HepG2 (cell line): ENCODE data around the gene ULK4. TPM values are rescaled to one million over a fixed set of nuclear protein-coding genes. Genes with fewer than 3 reads are reported as not detected.

Experiments
- ATAC-seq: fragments of 200-7000 bp; cut with Tn5 transposase; 3 replicates; pipeline ENCODE4 v1.9.1; 2020; ENCODE audit warnings: mild to moderate bottlenecking, moderate library complexity
- BruUV-seq: library from RNA; stranded (reverse); fragments of 400-500 nt; replicated peaks from 2 replicates; lab custom pipeline; 2021; lab: Mats Ljungman, UMichigan
- CTCF ChIA-PET: fragments of 300-600 bp; formaldehyde crosslinking; extraction: SDS; loops from one replicate; lab custom pipeline; 2021; ENCODE audit warnings: low total read pairs, inconsistent platforms, low intra/inter-chr PET ratio; lab: Yijun Ruan, JAX
- POLR2A ChIA-PET: fragments of 350-600 bp; sonication (Branson Sonifier 250); formaldehyde crosslinking; loops from one replicate; lab custom pipeline; 2020; ENCODE audit warnings: antibody characterized with exemption, inconsistent platforms; lab: Yijun Ruan, JAX
- DNase-seq: peaks from one replicate; pipeline ENCODE4 v3.0.0-alpha.2; 2015; ENCODE audit warnings: low spot score
- FAIRE-seq: peaks from 3 replicates; lab custom pipeline; 2011; peaks lifted over from hg19 to GRCh38; lab: Jason Lieb, UNC
- H2AFZ ChIP-seq: one replicate; pipeline ENCODE4 v1.6.1; 2011; ENCODE audit warnings: low read length, inconsistent platforms
- H3K27ac ChIP-seq: fragments of 300-600 bp; 3 replicates; pipeline ENCODE4 v1.8.0; 2011; ENCODE audit warnings: mixed run types, mild to moderate bottlenecking, mixed read lengths, low read length, inconsistent platforms; ENCODE audit not compliant: insufficient read depth; ENCODE audit errors: extremely low read length
- H3K27me3 ChIP-seq, 2 experiments: fragments of 200-600 bp in 1 of 2; 2 replicates in 1 of 2; 3 replicates in 1 of 2; pipeline versions ENCODE4 v1.6.0 to v1.8.0; 2011; ENCODE audit warnings: low read length in 2 of 2, mild to moderate bottlenecking in 2 of 2, moderate library complexity in 2 of 2, inconsistent platforms in 1 of 2; ENCODE audit not compliant: insufficient read depth in 2 of 2, control insufficient read depth in 1 of 2
- H3K36me3 ChIP-seq, 2 experiments: fragments of 200-600 bp in 1 of 2; replicated peaks in 1 of 2; 2 replicates in 1 of 2; 3 replicates in 1 of 2; pipeline versions ENCODE4 v1.5.1 to v1.8.0; 2011; ENCODE audit warnings: low read length in 2 of 2, inconsistent platforms in 1 of 2; ENCODE audit not compliant: insufficient read depth in 2 of 2, control insufficient read depth in 1 of 2
- H3K4me1 ChIP-seq: 2 replicates; pipeline ENCODE4 v1.5.1; 2012; ENCODE audit warnings: low read length, inconsistent platforms; ENCODE audit not compliant: insufficient read depth
- H3K4me2 ChIP-seq: 2 replicates; pipeline ENCODE4 v1.6.0; 2011; ENCODE audit warnings: low read depth, low read length, inconsistent platforms
- H3K4me3 ChIP-seq, 3 experiments: fragments of 200-600 bp in 1 of 3; sonication (generic), shearing (Covaris generic) in 1 of 3; replicated peaks in 1 of 3; 2 replicates each; pipeline ENCODE4 v1.5.1; 2011 to 2016; ENCODE audit warnings: low read length in 3 of 3, inconsistent platforms in 2 of 3, low read depth in 2 of 3, mild to moderate bottlenecking in 2 of 3, control low read depth in 1 of 3, mixed read lengths in 1 of 3; ENCODE audit not compliant: insufficient read depth in 1 of 3
- H3K79me2 ChIP-seq: one replicate; pipeline ENCODE4 v1.6.1; 2011; ENCODE audit warnings: low read length, inconsistent platforms; ENCODE audit not compliant: insufficient read depth
- H3K9ac ChIP-seq: 2 replicates; pipeline ENCODE4 v1.6.0; 2011; ENCODE audit warnings: mild to moderate bottlenecking, low read depth, low read length, inconsistent platforms; ENCODE audit not compliant: insufficient read depth
- H3K9me3 ChIP-seq: 2 replicates; pipeline ENCODE4 v1.5.1; 2012; ENCODE audit warnings: mild to moderate bottlenecking, low read length
- H4K20me1 ChIP-seq: 2 replicates; pipeline ENCODE4 v1.6.0; 2011; ENCODE audit warnings: inconsistent platforms, mild to moderate bottlenecking, low read length, moderate library complexity; ENCODE audit not compliant: insufficient read depth
- CBX5 ChIP-seq: sonication (generic); formaldehyde crosslinking; IDR thresholded peaks from 2 replicates; pipeline ENCODE4 v1.4.0; 2020; ENCODE audit warnings: missing genetic modification reagents, borderline replicate concordance
- HHEX ChIP-seq: IDR thresholded peaks from 2 replicates; pipeline ENCODE4 v1.6.1; 2016; ENCODE audit warnings: control low read depth
- KDM6A ChIP-seq: IDR thresholded peaks from 2 replicates; pipeline ENCODE4 v1.6.1; 2016; ENCODE audit warnings: low read depth
- MAFK ChIP-seq, 2 experiments: IDR thresholded peaks in 1 of 2; conservative IDR thresholded peaks in 1 of 2; 2 replicates each; pipeline ENCODE4 v1.6.1; 2011; ENCODE audit warnings: improper control_type of control experiment in 2 of 2, low read length in 2 of 2
- POLR2AphosphoS5 ChIP-seq: IDR thresholded peaks from 2 replicates; pipeline ENCODE4 v1.6.1; 2012; ENCODE audit warnings: low read depth, low read length
- SP5 ChIP-seq: IDR thresholded peaks from 2 replicates; pipeline ENCODE4 v1.6.1; 2016; ENCODE audit warnings: low read depth, borderline replicate concordance
- SRSF1 ChIP-seq: fragments of 200-400 bp; formaldehyde crosslinking; optimal IDR thresholded peaks from 2 replicates; pipeline ENCODE3; 2017; ENCODE audit warnings: mild to moderate bottlenecking, low read depth, low read length, moderate library complexity
- SSRP1 ChIP-seq: IDR thresholded peaks from 2 replicates; pipeline ENCODE4 v1.6.1; 2016; ENCODE audit warnings: control low read depth
- SUZ12 ChIP-seq: fragments of 150-350 bp; IDR thresholded peaks from 2 replicates; pipeline ENCODE4 v1.6.1; 2014; ENCODE audit warnings: low read depth, low read length
- TGIF2 ChIP-seq: IDR thresholded peaks from 2 replicates; pipeline ENCODE4 v1.6.1; 2016; ENCODE audit warnings: control low read depth, missing compliant biosample characterization
- U2AF1 ChIP-seq: fragments of 200-400 bp; formaldehyde crosslinking; optimal IDR thresholded peaks from 2 replicates; pipeline ENCODE3; 2017; ENCODE audit warnings: mild to moderate bottlenecking, low read depth, low read length
- ZNF136 ChIP-seq: sonication (generic); formaldehyde crosslinking; IDR thresholded peaks from 2 replicates; pipeline ENCODE4 v1.8.1; 2022; ENCODE audit warnings: low read depth, mild to moderate bottlenecking, moderate library complexity, missing genetic modification reagents
- ZNF234 ChIP-seq: sonication (generic); formaldehyde crosslinking; conservative IDR thresholded peaks from 2 replicates; pipeline ENCODE4 v1.5.1; 2020; ENCODE audit warnings: mild to moderate bottlenecking, missing genetic modification reagents
- ZSCAN12 ChIP-seq: sonication (generic); formaldehyde crosslinking; IDR thresholded peaks from 2 replicates; pipeline ENCODE4 v1.9.0; 2021; ENCODE audit warnings: mild to moderate bottlenecking, missing genetic modification reagents
- WGBS: methylation state at CpG from one replicate; pipeline ENCODE4 v1.1.6; 2017; ENCODE audit warnings: low lambda C conversion rate; 5-methylcytosine and 5-hydroxymethylcytosine counted together
- in situ Hi-C: cut with HindIII; loops from 2 replicates; pipeline ENCODE4 v1.10.0; 2017; ENCODE audit warnings: low pct_unique_long_range_greater_than_20kb; ENCODE audit not compliant: extremely low pct_ligation_motif_present
- intact Hi-C: fragments of 100-400 bp; cut with micrococcal nuclease; formaldehyde crosslinking; loops from one replicate; pipeline ENCODE4 v1.10.0; 2022; ENCODE audit not compliant: unreplicated experiment
- polyA plus RNA-seq, 8 experiments: library from polyadenylated mRNA; depleted of rRNA in 3 of 8; stranded (reverse) in 7 of 8; unstranded in 1 of 8; fragments of >200 nt; fragmentation: Illumina TruSeq in 4 of 8; extraction: Trizol in 4 of 8; gene quantifications; 2 replicates each; pipeline versions ENCODE4 v1.2.1 to v1.2.3, GENCODE V29; 2011 to 2016; ENCODE audit warnings: low read depth in 4 of 8, missing spikeins in 1 of 8, mixed read lengths in 1 of 8; ENCODE audit not compliant: insufficient read depth in 1 of 8
- total RNA-seq, 5 experiments: library from RNA; depleted of rRNA; stranded (reverse); fragments of >200 nt; fragmentation: Illumina TruSeq; extraction: Trizol; gene quantifications; 2 replicates each; pipeline ENCODE4 v1.2.3, GENCODE V29; 2016; ENCODE audit warnings: low read depth in 1 of 5
- TF ChIP-seq, protein P1 (sequence below): IDR thresholded peaks from 2 replicates; pipeline ENCODE4 v1.6.1; 2012; ENCODE audit warnings: low read length, improper control_type of control experiment

The ULK4 gene
- total and polyA plus RNA-seq, 2 of the 13 experiments (the other 11 are each of a cell fraction or from before 2014, with no cell fraction given), result 6.7 to 11.8 TPM

DNA sequence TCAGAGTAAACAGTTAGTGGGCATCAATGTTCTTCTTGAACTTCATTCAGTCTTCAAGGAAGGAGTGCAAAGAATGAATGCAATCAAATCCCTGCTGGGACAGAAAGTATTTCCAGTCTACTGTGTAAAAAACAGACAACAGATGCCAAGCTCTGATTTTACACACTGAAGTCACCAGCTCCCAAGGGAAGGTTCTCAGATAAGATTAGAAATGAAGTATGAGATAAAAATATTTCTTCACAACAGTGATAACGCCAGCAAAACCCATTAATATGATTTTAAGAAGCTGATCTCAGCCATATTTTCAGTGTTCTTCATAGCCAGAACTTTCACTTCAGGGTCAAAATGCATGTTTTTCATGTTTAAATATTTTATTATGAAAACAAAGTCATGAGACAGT, 497.0 kb downstream of the ULK4 start:
- in situ Hi-C loops (no loop called here), intact Hi-C loops (no loop called here)
- no peak overlapping the region for H2AFZ ChIP-seq
- no peaks in the 10 kb centered on the region for H3K9me3 ChIP-seq
- no TSS peak for BruUV-seq
- H3K36me3 ChIP-seq, result no peaks in the 10 kb centered on the region
- no peak overlapping the region for H3K4me2 ChIP-seq
- no peaks in the 10 kb centered on the region for H3K27me3 ChIP-seq
- no peak for FAIRE-seq
- H3K79me2 ChIP-seq, result no peaks in the 10 kb centered on the region
- H3K4me3 ChIP-seq, result no peak overlapping the region
- ChIA-PET POLR2A (no interaction called here), CTCF (no interaction called here)
- H3K27ac ChIP-seq, result no peak overlapping the region
- no peaks in the 10 kb centered on the region for H3K4me1 ChIP-seq
- ATAC-seq, result no peak
- WGBS, result 83% methylated on average over 1 of the region's 1 CpG
- no peak for TF ChIP-seq KDM6A
- TF ChIP-seq, protein P1, sequence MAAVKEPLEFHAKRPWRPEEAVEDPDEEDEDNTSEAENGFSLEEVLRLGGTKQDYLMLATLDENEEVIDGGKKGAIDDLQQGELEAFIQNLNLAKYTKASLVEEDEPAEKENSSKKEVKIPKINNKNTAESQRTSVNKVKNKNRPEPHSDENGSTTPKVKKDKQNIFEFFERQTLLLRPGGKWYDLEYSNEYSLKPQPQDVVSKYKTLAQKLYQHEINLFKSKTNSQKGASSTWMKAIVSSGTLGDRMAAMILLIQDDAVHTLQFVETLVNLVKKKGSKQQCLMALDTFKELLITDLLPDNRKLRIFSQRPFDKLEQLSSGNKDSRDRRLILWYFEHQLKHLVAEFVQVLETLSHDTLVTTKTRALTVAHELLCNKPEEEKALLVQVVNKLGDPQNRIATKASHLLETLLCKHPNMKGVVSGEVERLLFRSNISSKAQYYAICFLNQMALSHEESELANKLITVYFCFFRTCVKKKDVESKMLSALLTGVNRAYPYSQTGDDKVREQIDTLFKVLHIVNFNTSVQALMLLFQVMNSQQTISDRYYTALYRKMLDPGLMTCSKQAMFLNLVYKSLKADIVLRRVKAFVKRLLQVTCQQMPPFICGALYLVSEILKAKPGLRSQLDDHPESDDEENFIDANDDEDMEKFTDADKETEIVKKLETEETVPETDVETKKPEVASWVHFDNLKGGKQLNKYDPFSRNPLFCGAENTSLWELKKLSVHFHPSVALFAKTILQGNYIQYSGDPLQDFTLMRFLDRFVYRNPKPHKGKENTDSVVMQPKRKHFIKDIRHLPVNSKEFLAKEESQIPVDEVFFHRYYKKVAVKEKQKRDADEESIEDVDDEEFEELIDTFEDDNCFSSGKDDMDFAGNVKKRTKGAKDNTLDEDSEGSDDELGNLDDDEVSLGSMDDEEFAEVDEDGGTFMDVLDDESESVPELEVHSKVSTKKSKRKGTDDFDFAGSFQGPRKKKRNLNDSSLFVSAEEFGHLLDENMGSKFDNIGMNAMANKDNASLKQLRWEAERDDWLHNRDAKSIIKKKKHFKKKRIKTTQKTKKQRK, result no peak
- TF ChIP-seq, all 625 proteins: peak for 0
- DNase-seq, result no peak
- no peak overlapping the region for H3K9ac ChIP-seq
- H4K20me1 ChIP-seq, result no peaks in the 10 kb centered on the region

DNA sequence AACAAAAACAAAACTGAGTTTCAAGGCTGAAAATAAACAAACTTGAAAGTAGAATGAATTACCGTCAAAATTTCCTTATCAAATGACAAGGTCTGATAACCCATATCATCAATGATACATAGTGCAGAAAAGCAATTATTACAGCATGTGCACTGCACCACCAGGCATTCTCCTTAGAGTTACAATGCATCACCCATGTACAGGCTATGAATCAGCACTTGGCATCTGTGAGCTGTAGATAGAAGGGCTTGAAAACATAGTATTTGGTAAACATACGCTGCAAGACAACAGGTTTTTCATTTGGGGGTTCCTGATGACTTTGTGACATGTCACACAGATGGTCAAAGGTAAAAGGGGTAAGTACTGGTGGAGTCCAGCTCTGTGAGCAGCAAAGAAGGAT, 497.5 kb downstream of the ULK4 start:
- Histone ChIP-seq H3K36me3 (no peaks in the 10 kb centered on the region), H3K4me1 (no peaks in the 10 kb centered on the region), H3K9me3 (no peaks in the 10 kb centered on the region), H2AFZ (no peak overlapping the region), H3K27me3 (no peaks in the 10 kb centered on the region), H3K79me2 (no peaks in the 10 kb centered on the region), H3K4me3 (no peak overlapping the region), H3K27ac (no peak overlapping the region), H3K9ac (no peak overlapping the region), H3K4me2 (no peak overlapping the region), H4K20me1 (no peaks in the 10 kb centered on the region)
- FAIRE-seq (no peak), DNase-seq (no peak), ATAC-seq (no peak)
- TF ChIP-seq SSRP1 (CRISPR knock-in tag) (no peak), U2AF1 (no peak), TGIF2 (CRISPR knock-in tag) (no peak), SRSF1 (no peak), ZSCAN12 (CRISPR knock-in tag) (no peak), MAFK (conservative IDR thresholded peaks at IDR 0.05 in 1 of 2, IDR thresholded peaks at IDR 0.05 in 1 of 2; ENCODE audit: low read length in 2 of 2) (no peak), SUZ12 (no peak), SP5 (CRISPR knock-in tag) (no peak), HHEX (no peak), ZNF136 (no peak), ZNF234 (CRISPR knock-in tag) (no peak), POLR2AphosphoS5 (no peak), CBX5 (CRISPR knock-in tag) (no peak)
- 67% methylated on average over 2 of the region's 2 CpGs for WGBS
- POLR2A ChIA-PET, result no interaction called here
- CTCF ChIA-PET, result no interaction called here
- in situ Hi-C loops (no loop called here), intact Hi-C loops (no loop called here)
- no TSS peak for BruUV-seq
